Measurements from ENCODE around the gene GSTP1.

The GSTP1 gene

DNA sequence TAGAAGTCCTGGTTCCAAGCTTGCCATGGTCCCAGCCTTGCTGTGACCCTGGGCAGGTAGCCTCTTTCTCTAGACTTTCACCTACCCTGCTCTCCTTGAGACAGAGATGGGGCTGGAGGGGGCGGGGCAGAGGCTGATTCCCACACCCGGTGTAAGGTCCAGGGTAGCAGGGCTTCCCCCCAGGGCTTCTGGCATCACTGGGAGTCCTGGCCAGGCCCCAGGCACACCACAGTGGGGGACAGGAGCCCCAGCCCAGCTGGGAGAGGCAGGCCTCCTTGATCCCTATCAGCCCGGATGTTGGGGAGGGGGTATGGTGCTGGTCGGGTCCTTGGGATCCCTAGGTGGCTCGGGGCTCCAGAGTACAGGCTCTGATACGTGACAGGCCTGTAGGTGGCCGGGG, 47.8 kb downstream of the GSTP1 start:
- DNase-seq (ENCODE audit: low spot score) = no peak

- no peak for DNase-seq (ENCODE audit: low spot score)
These were observed 48.2 kb downstream of the GSTP1 start for GRCh38 chr11:67631853-67632174.

DNA sequence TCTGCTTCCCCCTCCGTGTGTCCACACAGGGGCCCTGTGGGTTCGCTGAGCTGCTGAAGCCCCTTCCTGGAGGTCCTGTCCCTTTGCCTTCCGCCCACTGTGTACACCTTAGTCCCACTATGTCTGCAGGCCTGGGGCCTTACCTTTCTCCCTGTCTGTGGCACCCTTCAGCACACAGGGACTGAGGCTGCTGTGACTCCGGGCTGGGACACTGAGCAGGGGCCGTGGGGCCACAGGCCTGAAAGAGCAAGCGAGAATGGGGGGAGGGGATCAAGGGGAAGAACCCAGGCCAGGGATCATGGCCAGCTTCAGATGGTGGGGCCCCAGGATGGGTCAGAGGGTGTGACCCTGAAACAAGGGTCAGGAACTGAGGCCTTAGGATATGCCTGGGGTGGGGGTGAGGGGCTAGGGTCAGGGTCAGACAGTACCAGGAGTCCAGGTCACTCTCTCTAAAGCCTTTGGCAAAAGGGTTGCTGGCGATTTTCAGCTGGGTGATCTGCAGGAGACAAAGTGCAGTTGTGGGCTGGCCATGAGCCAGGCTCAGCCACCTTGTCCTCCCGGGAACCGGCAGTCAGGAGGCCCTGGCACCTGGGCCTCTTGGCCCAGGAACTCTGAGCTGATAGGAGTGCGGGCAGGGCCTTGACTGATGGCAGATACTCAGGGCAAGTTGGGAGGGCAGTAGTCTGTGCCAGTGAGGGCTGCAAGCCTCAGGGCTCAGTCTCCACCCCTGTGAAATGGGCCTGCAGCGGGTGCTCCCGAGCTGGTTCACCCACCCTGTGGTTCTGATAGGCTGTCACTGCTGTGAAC, 48.8 kb downstream of the GSTP1 start:
- no peak for DNase-seq (ENCODE audit: low spot score)

DNA sequence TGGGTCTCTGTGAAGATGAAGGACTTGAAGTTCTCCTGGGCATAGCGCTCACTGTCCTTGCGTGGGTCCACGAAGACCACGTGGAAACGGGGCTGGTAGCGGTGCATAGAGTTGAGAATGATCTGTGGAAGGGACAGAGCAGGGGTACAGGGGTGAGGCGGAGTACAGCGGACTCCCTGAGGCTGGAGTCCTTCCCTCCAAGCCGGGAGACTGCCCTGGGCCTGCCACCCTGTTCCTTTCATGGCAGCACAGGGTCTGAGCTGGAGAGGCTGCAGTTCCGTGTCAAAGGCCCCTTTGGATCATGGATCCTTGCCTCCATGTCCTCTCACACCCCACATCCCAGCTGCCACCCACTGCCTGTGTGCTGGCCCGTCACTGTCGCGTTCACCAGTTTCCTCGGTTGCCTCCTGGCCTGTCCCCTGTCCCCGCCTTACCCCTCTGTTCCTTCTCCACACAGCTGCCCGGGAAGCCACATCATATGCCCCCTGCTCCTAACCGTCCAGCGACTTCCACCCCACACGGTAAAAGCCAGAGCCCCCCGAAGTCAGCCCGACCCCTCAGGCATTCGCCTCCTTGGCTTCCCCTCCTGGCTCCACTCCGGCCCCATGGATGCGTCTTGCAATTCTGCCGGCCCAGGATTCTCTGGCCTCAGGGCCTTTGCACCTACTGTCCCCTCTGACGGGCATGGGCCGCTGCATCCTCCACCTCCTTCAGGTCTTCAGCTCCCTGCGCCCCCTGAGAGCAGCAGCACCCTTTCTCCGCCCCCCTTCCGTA, 49.6 kb downstream of the GSTP1 start:
- no peak for DNase-seq (ENCODE audit: low spot score)

- DNase-seq (ENCODE audit: low spot score) = no peak
These were observed 50.2 kb downstream of the GSTP1 start for GRCh38 chr11:67633758-67634365.

- no peak for DNase-seq (ENCODE audit: low spot score)
These were observed 51.0 kb downstream of the GSTP1 start for GRCh38 chr11:67634366-67635230.

GRCh38 chr11:67635231-67635521, 51.6 kb downstream of the GSTP1 start:
- no peak for DNase-seq (ENCODE audit: low spot score)
